Caco-2 (cell line): Measurements from ENCODE around the gene GPR78. TPM values are rescaled to one million over a fixed set of nuclear protein-coding genes. Genes with fewer than 3 reads are reported as not detected.
"Not testable (repeated sequence)": the region's sequence is repeated elsewhere in the genome, so short reads cannot be mapped to it uniquely, and the experiment has no call there.

Experiments used
- BruUV-seq: library from RNA; stranded (reverse); fragments of 400-500 nt; replicated peaks from 2 replicates; lab custom pipeline; 2021; lab: Mats Ljungman, UMichigan
- CTCF ChIA-PET: fragments of 300-600 bp; sonication (Branson Sonifier 250); formaldehyde crosslinking; loops from one replicate; lab custom pipeline; 2022; ENCODE audit warnings: antibody characterized with exemption; lab: Charles Lee
- POLR2A ChIA-PET: fragments of 300-600 bp; sonication (Branson Sonifier 250); formaldehyde crosslinking; loops from one replicate; lab custom pipeline; 2022; ENCODE audit warnings: antibody characterized with exemption; lab: Charles Lee
- DNase-seq, 2 experiments: peaks; one replicate each; pipeline versions ENCODE4 v3.0.0 to v3.0.0-alpha.2; 2020 to 2022
- H3K27me3 ChIP-seq: replicated peaks from 2 replicates; pipeline ENCODE4 v1.6.0; 2011; ENCODE audit warnings: low read length; ENCODE audit not compliant: control insufficient read depth, insufficient read depth
- H3K36me3 ChIP-seq: 2 replicates; pipeline ENCODE4 v1.5.1; 2011; ENCODE audit warnings: low read length; ENCODE audit not compliant: control insufficient read depth, insufficient read depth
- H3K4me1 ChIP-seq: fragments of 250-450 bp; sonication (Bioruptor Pico); 2 replicates; pipeline ENCODE4 v1.5.1; 2020; ENCODE audit warnings: mild to moderate bottlenecking
- H3K4me3 ChIP-seq: 2 replicates; pipeline ENCODE4 v1.5.1; 2011; ENCODE audit warnings: low read depth, mild to moderate bottlenecking, control low read depth, low read length
- H3K9me3 ChIP-seq: fragments of 250-450 bp; sonication (Bioruptor Pico); 2 replicates; pipeline ENCODE4 v1.5.1; 2020; ENCODE audit warnings: mild to moderate bottlenecking, moderate library complexity
- H3K27ac Mint-ChIP-seq: one replicate; pipeline ENCODE4 v1.8.0; 2022; ENCODE audit warnings: mixed read lengths; ENCODE audit not compliant: unreplicated experiment
- H3K27me3 Mint-ChIP-seq: one replicate; pipeline ENCODE4 v1.8.0; 2022; ENCODE audit warnings: mixed read lengths; ENCODE audit not compliant: insufficient read depth, unreplicated experiment
- H3K36me3 Mint-ChIP-seq: one replicate; pipeline ENCODE4 v1.8.0; 2022; ENCODE audit warnings: mild to moderate bottlenecking, mixed read lengths; ENCODE audit not compliant: insufficient read depth, unreplicated experiment
- H3K4me1 Mint-ChIP-seq: one replicate; pipeline ENCODE4 v1.8.0; 2022; ENCODE audit warnings: low read depth, mixed read lengths; ENCODE audit not compliant: unreplicated experiment
- H3K4me3 Mint-ChIP-seq: one replicate; pipeline ENCODE4 v1.8.0; 2022; ENCODE audit warnings: mild to moderate bottlenecking, moderate library complexity, mixed read lengths; ENCODE audit not compliant: unreplicated experiment
- H3K9me3 Mint-ChIP-seq: one replicate; pipeline ENCODE4 v1.8.0; 2022; ENCODE audit warnings: mixed read lengths; ENCODE audit not compliant: unreplicated experiment
- intact Hi-C: fragments of 100-400 bp; cut with micrococcal nuclease; formaldehyde crosslinking; loops from one replicate; pipeline ENCODE4 v1.10.0; 2022; ENCODE audit not compliant: unreplicated experiment
- total RNA-seq: library from RNA; stranded (reverse); gene quantifications from 2 replicates; pipeline ENCODE4 v1.2.3, GENCODE V29; 2022
- TF ChIP-seq, protein P1 (sequence below), 2 experiments: fragments of 200-600 bp in 1 of 2; IDR thresholded peaks; 1 replicate in 1 of 2; 2 replicates in 1 of 2; pipeline versions ENCODE4 v1.5.1 to v1.8.0; 2011 to 2022; ENCODE audit warnings: antibody characterized with exemption in 1 of 2, control low read depth in 1 of 2, inconsistent platforms in 1 of 2, low read depth in 1 of 2, low read length in 1 of 2, mild to moderate bottlenecking in 1 of 2, moderate library complexity in 1 of 2; ENCODE audit not compliant: insufficient read depth in 1 of 2, severe bottlenecking in 1 of 2, unreplicated experiment in 1 of 2

Gene GPR78
- total RNA-seq, 1 experiment from 2014 or later = 0.68 TPM

DNA sequence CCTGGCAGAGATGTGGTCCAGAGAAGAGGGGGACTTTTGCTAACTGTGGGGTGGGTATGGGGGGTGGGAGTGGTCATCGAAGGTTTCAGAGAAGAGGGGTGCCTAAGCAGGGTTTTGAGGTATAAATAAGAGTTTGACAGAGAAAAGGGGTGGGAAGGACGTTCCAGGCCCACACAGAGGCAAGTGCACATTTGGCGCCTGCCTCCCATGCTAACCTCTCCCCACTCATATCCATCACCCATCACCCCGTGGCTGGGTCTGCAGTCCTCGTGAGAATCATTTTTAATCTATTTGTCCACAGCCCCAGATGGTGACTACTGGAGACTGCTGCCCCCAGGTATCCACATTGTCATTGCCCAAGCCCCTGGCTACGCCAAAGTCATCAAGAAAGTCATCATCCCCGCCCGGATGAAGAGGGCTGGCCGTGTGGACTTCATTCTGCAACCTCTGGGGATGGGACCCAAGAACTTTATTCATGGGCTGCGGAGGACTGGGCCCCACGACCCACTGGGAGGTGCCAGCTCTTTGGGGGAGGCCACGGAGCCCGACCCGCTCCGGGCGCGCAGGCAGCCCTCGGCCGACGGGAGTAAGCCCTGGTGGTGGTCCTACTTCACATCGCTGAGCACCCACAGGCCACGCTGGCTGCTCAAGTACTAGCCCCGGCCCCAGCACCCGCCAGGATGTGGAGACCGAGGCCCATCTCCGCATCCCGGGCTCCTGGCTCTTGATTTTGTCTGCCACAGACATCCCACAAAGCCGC lies 38.9 kb downstream of the GPR78 start:
- Mint-ChIP-seq H3K27me3 (no peaks in the 10 kb centered on the region), H3K36me3 (no peaks in the 10 kb centered on the region), H3K9me3 (no peaks in the 10 kb centered on the region), H3K4me1 (no peaks in the 10 kb centered on the region), H3K27ac (no peak overlapping the region), H3K4me3 (no peak overlapping the region)
- H3K4me3 ChIP-seq = no peak overlapping the region
- H3K27me3 ChIP-seq = no peaks in the 10 kb centered on the region
- ChIA-PET CTCF (no interaction called here), POLR2A (no interaction called here)
- H3K4me1 ChIP-seq = no peaks in the 10 kb centered on the region
- no peaks in the 10 kb centered on the region for H3K9me3 ChIP-seq
- no peak for DNase-seq
- H3K36me3 ChIP-seq = no peaks in the 10 kb centered on the region
- TF ChIP-seq, protein P1, sequence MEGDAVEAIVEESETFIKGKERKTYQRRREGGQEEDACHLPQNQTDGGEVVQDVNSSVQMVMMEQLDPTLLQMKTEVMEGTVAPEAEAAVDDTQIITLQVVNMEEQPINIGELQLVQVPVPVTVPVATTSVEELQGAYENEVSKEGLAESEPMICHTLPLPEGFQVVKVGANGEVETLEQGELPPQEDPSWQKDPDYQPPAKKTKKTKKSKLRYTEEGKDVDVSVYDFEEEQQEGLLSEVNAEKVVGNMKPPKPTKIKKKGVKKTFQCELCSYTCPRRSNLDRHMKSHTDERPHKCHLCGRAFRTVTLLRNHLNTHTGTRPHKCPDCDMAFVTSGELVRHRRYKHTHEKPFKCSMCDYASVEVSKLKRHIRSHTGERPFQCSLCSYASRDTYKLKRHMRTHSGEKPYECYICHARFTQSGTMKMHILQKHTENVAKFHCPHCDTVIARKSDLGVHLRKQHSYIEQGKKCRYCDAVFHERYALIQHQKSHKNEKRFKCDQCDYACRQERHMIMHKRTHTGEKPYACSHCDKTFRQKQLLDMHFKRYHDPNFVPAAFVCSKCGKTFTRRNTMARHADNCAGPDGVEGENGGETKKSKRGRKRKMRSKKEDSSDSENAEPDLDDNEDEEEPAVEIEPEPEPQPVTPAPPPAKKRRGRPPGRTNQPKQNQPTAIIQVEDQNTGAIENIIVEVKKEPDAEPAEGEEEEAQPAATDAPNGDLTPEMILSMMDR (IDR thresholded peaks at IDR 0.05; ENCODE audit: insufficient read depth in 1 of 2, low read depth in 1 of 2, low read length in 1 of 2, severe bottlenecking in 1 of 2, unreplicated experiment in 1 of 2) = no peak
- intact Hi-C loops = no loop called here
- no TSS peak for BruUV-seq

DNA sequence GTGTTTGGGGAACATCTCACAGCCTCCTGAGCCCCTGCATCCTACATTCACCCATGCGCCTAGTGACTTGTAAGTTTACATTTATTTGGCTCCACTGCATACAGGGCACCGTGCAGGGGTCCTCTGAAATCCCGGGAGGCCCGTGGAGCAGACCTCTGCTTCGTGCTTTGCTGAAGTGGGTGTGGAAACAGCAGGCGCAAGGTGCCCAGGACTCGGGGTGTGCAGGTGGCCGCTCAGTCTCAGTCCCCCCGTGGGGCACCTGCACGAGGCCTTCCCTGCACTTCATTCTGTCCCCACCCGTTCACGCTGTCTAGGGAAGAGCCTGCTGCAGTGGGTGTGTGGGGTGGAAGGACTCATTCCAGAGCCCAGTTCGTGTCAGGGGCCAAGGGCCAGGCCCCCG lies 40.9 kb downstream of the GPR78 start:
- intact Hi-C loops, H3K36me3 ChIP-seq, H3K27ac Mint-ChIP-seq, H3K27me3 ChIP-seq, H3K9me3 ChIP-seq, H3K27me3 Mint-ChIP-seq, POLR2A ChIA-PET, DNase-seq, H3K4me3 ChIP-seq, H3K4me1 ChIP-seq, H3K4me3 Mint-ChIP-seq, H3K36me3 Mint-ChIP-seq, BruUV-seq, H3K4me1 Mint-ChIP-seq, H3K9me3 Mint-ChIP-seq, CTCF ChIA-PET: not testable (repeated sequence)

DNA sequence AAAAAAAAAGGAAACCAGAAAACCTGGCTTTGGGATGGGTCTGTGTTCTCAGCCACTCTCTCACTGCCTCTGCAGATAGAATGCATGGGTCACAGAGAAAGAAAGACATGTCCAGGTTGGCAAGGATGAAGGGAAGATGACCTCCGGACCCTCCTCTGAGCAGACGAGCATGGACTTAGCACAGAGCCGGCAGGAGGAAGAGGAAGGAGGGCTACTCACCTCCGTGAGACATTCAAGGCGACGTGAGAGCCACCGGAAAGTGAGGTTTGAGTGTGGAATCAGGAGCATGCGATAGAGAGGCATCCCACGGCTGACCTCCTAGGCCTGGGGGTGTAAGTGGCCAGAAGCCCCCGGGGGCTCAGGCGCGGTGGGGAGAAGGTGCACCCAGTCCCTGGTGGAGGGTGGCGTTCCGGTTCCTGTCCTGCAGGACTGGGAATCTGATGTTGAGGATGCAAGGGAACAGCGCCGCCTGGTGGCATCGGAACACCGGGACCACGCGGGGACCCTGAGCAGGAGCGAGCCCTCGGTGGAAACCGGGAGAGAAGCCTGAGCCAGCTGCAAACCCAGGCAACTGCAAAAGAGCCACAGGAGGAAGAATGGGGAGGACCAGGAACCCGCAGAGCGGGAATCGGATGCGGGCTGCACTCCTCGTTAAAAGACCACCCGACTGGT lies 44.5 kb downstream of the GPR78 start:
- H3K27me3 ChIP-seq, POLR2A ChIA-PET, H3K4me3 Mint-ChIP-seq, intact Hi-C loops, H3K4me1 Mint-ChIP-seq, H3K27me3 Mint-ChIP-seq, DNase-seq, CTCF ChIA-PET, H3K9me3 Mint-ChIP-seq, H3K4me1 ChIP-seq, H3K4me3 ChIP-seq, BruUV-seq, H3K9me3 ChIP-seq, H3K36me3 ChIP-seq, H3K27ac Mint-ChIP-seq, H3K36me3 Mint-ChIP-seq: not testable (repeated sequence)

DNA sequence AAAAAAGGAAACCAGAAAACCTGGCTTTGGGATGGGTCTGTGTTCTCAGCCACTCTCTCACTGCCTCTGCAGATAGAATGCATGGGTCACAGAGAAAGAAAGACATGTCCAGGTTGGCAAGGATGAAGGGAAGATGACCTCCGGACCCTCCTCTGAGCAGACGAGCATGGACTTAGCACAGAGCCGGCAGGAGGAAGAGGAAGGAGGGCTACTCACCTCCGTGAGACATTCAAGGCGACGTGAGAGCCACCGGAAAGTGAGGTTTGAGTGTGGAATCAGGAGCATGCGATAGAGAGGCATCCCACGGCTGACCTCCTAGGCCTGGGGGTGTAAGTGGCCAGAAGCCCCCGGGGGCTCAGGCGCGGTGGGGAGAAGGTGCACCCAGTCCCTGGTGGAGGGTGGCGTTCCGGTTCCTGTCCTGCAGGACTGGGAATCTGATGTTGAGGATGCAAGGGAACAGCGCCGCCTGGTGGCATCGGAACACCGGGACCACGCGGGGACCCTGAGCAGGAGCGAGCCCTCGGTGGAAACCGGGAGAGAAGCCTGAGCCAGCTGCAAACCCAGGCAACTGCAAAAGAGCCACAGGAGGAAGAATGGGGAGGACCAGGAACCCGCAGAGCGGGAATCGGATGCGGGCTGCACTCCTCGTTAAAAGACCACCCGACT lies 50.2 kb downstream of the GPR78 start:
- H3K36me3 Mint-ChIP-seq, intact Hi-C loops, H3K27me3 Mint-ChIP-seq, H3K9me3 ChIP-seq, H3K4me3 Mint-ChIP-seq, H3K4me1 ChIP-seq, BruUV-seq, POLR2A ChIA-PET, H3K27me3 ChIP-seq, H3K4me1 Mint-ChIP-seq, H3K27ac Mint-ChIP-seq, H3K9me3 Mint-ChIP-seq, DNase-seq, H3K4me3 ChIP-seq, CTCF ChIA-PET, H3K36me3 ChIP-seq: not testable (repeated sequence)

DNA sequence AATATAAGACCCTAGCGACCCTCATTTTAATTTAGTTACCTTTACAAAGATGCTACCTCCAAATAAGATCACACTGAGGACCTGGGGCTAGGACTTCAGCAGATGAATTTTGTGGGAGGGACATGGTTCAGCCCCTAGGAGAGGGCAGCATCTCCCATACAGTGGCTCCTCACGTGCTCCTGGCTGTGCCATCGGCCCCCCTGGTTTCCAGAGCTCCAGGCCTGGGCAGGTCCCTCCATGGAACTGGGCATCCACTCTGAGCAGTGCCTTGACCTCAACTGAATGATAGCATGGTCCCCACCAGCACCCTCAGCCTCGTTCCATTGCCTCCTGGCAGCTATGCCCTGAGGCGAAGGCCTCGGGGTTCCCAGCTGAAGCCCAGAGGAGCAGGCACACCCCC lies 51.7 kb downstream of the GPR78 start:
- H3K27me3 Mint-ChIP-seq, H3K36me3 ChIP-seq, POLR2A ChIA-PET, BruUV-seq, H3K27me3 ChIP-seq, H3K4me1 ChIP-seq, H3K36me3 Mint-ChIP-seq, H3K9me3 Mint-ChIP-seq, H3K4me3 ChIP-seq, H3K4me1 Mint-ChIP-seq, intact Hi-C loops, H3K4me3 Mint-ChIP-seq, H3K27ac Mint-ChIP-seq, DNase-seq, H3K9me3 ChIP-seq, CTCF ChIA-PET: not testable (repeated sequence)

DNA sequence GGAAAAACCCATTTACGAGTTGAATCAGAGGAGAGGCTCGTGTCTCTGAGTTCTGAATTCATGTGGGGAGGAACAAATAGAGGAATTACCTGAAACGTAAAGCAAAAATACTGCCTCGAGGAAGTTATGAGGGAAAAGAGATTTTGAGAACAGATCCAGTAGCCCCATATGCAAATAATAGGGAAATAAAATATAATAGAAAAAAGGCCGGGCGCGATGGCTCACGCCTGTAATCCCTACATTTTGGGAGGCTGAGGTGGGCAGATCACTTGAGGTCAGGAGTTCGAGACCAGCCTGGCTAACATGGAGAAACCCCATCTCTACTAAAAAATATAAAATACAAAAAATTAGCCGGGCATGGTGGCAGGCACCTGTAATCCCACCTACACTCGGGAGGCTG lies 54.6 kb downstream of the GPR78 start:
- POLR2A ChIA-PET, H3K4me1 ChIP-seq, H3K9me3 Mint-ChIP-seq, BruUV-seq, H3K27me3 Mint-ChIP-seq, H3K36me3 ChIP-seq, H3K4me3 Mint-ChIP-seq, H3K27me3 ChIP-seq, H3K27ac Mint-ChIP-seq, H3K4me3 ChIP-seq, DNase-seq, H3K4me1 Mint-ChIP-seq, intact Hi-C loops, H3K9me3 ChIP-seq, H3K36me3 Mint-ChIP-seq, CTCF ChIA-PET: not testable (repeated sequence)
